ENCODE results near the gene SPATA6L. TPM values are rescaled to one million over a fixed set of nuclear protein-coding genes. Genes with fewer than 3 reads are reported as not detected.

Gene SPATA6L
- total and polyA plus RNA-seq, 9 of the 15 experiments (the other 6 are each of a cell fraction or from before 2014, with no cell fraction given), result 0.03 to 1.00 (median 0.08) TPM; not detected in 4

GRCh38 chr9:4596165-4596922 lies 69.9 kb downstream of the SPATA6L start:
- Histone ChIP-seq H3K9me1 (ENCODE audit: control insufficient read depth, insufficient read depth, low read length) (no peaks in the 10 kb centered on the region), H2AFZ (ENCODE audit: low read depth, low read length) (no peak overlapping the region), H3K4me2 (ENCODE audit: insufficient read depth, low read length) (no peak overlapping the region), H3K36me3 (ENCODE audit: control insufficient read depth, insufficient read depth, low read length) (no peaks in the 10 kb centered on the region), H3K4me3 (no peak overlapping the region), H3K79me2 (ENCODE audit: control insufficient read depth, insufficient read depth, low read length) (no peaks in the 10 kb centered on the region), H3K27ac (ENCODE audit: extremely low read depth, low read depth, low read length) (no peak overlapping the region), H3K9ac (ENCODE audit: insufficient read depth in 1 of 2, low read depth in 2 of 2, low read length in 2 of 2) (no peak overlapping the region), H3K4me1 (replicated peaks in 1 of 2; ENCODE audit: control insufficient read depth in 2 of 2, insufficient read depth in 2 of 2, low read length in 2 of 2) (no peaks in the 10 kb centered on the region), H3K27me3 (ENCODE audit: control insufficient read depth in 2 of 2, insufficient read depth in 2 of 2, low read length in 2 of 2) (peaks cover 0 to 5% of the 10 kb centered on the region in 2 experiments; a peak in 4 of 5 replicates), H3K9me3 (replicated peaks; ENCODE audit: control insufficient read depth, insufficient read depth, low read depth, low read length) (no peaks in the 10 kb centered on the region), H4K20me1 (replicated peaks; ENCODE audit: control insufficient read depth, insufficient read depth, low read length) (no peaks in the 10 kb centered on the region)
- TF ChIP-seq ZMIZ1 (IDR thresholded peaks at IDR 0.05; ENCODE audit: low read depth in 2 of 2, low read length in 2 of 2) (no peak), MTA2 (IDR thresholded peaks at IDR 0.05; ENCODE audit: low read depth) (no peak), MCM5 (IDR thresholded peaks at IDR 0.05; ENCODE audit: low read depth) (no peak), ZNF699 (CRISPR knock-in tag; IDR thresholded peaks at IDR 0.05; ENCODE audit: insufficient replicate concordance) (no peak), RBM25 (IDR thresholded peaks at IDR 0.05; ENCODE audit: low read depth, low read length, severe bottlenecking) (no peak), TAF7 (tag; IDR thresholded peaks at IDR 0.05) (no peak), MECOM (CRISPR knock-in tag; IDR thresholded peaks at IDR 0.05) (no peak), LCOR (CRISPR knock-in tag; IDR thresholded peaks at IDR 0.05) (no peak), ZNF133 (CRISPR knock-in tag; IDR thresholded peaks at IDR 0.05) (no peak), SMARCA4 (IDR thresholded peaks at IDR 0.05) (no peak)
- FAIRE-seq, result no peak
- intact Hi-C loops (cut with micrococcal nuclease) (no loop called here), in situ Hi-C loops (cut with MboI) (no loop called here)
- ATAC-seq, result no peak
- ChIA-PET POLR2A (no interaction called here), CTCF (ENCODE audit: low intra/inter-chr PET ratio) (no interaction called here)
- WGBS (ENCODE audit: insufficient coverage, low coverage, missing lambda C conversion rate), result 1% methylated on average over 11 of the region's 11 CpGs
- DNase-seq (ENCODE audit: extremely low read depth in 1 of 4, low spot score in 3 of 4), result no peak
- BruUV-seq (replicated peaks), result no TSS peak

All from K562 (cell line).